ENCODE data around the gene ATXN7L2. TPM values are rescaled to one million over a fixed set of nuclear protein-coding genes. Genes with fewer than 3 reads are reported as not detected.

ATXN7L2 gene
- total and polyA plus RNA-seq, 2 of the 8 experiments (the other 6 are each of a cell fraction or from before 2014, with no cell fraction given) = 8.1 to 9.3 TPM

- H3K4me1 ChIP-seq (replicated peaks in 1 of 4; ENCODE audit: control insufficient read depth in 3 of 4, insufficient read depth in 4 of 4, low read length in 3 of 4) = peaks cover 0 to 11% (median 5%) of the 10 kb centered on the region in 4 experiments; a peak in 5 of 7 replicates
- POLR2A ChIA-PET (ENCODE audit: partially characterized antibody) = interaction anchor here (0.8 to 4.1 kb wide), 8 partner anchors 8 to 33 kb away, joined by 3 to 20 read pairs (median 6); partner anchors contain the start of genes AMIGO1 and ATXN7L2
These were observed 16.2 kb downstream of the ATXN7L2 start for GRCh38 chr1:109499661-109500536.

More at GRCh38 chr1:109499661-109500536, 16.2 kb downstream of the ATXN7L2 start:
- Histone ChIP-seq H3K79me1 (ENCODE audit: low read depth, low read length) (no peaks in the 10 kb centered on the region), H2BK15ac (ENCODE audit: low read length) (no peak overlapping the region), H3K4ac (replicated peaks; ENCODE audit: insufficient read length, low read depth, low read length) (no peak overlapping the region), H4K20me1 (replicated peaks in 1 of 2; ENCODE audit: control insufficient read depth in 1 of 2, insufficient read depth in 2 of 2, low read length in 2 of 2) (peaks cover 0 to 2% of the 10 kb centered on the region in 2 experiments), H2BK12ac (ENCODE audit: low read depth, low read length) (no peak overlapping the region; the same call in 1 of the 2 replicates), H3K4me3 (ENCODE audit: extremely low read depth in 1 of 4, insufficient read depth in 2 of 4, low read depth in 3 of 4, low read length in 4 of 4) (no peak overlapping the region), H2BK20ac (ENCODE audit: low read length) (no peak overlapping the region), H3K9me3 (ENCODE audit: insufficient read depth in 2 of 2, low read depth in 1 of 2, low read length in 1 of 2) (no peaks in the 10 kb centered on the region), H4K8ac (ENCODE audit: extremely low read depth, insufficient read depth, low read length) (no peak overlapping the region), H3K27ac (ENCODE audit: low read depth, low read length) (no peak overlapping the region), H3K56ac (replicated peaks; ENCODE audit: insufficient read length, low read depth, low read length) (no peak overlapping the region), H2AFZ (ENCODE audit: low read length) (no peak overlapping the region), H3K23ac (ENCODE audit: insufficient read length) (no peak overlapping the region), H3K36me3 (ENCODE audit: control insufficient read depth in 2 of 4, insufficient read depth in 4 of 4, low read length in 3 of 4) (peaks cover 0 to 2% (median 0%) of the 10 kb centered on the region in 4 experiments; a peak in 2 of 8 replicates), H4K91ac (replicated peaks; ENCODE audit: insufficient read length, low read length) (no peak overlapping the region), H4K5ac (ENCODE audit: insufficient read length, low read depth, low read length) (no peak overlapping the region), H2BK120ac (replicated peaks; ENCODE audit: low read depth, low read length) (no peak overlapping the region), H3K27me3 (replicated peaks in 1 of 4; ENCODE audit: control insufficient read depth in 3 of 4, extremely low read depth in 1 of 4, insufficient read depth in 3 of 4, low read length in 3 of 4) (no peaks in the 10 kb centered on the region), H2BK5ac (ENCODE audit: low read depth, low read length) (no peak overlapping the region), H3K4me2 (ENCODE audit: insufficient read depth in 1 of 2, low read depth in 2 of 2, low read length in 2 of 2) (no peak overlapping the region), H3K23me2 (ENCODE audit: low read depth, low read length) (no peaks in the 10 kb centered on the region), H3K18ac (ENCODE audit: extremely low read depth, low read length) (no peak overlapping the region), H3K14ac (ENCODE audit: insufficient read length) (no peak overlapping the region), H3K9ac (replicated peaks in 1 of 4; ENCODE audit: extremely low read depth in 1 of 4, low read depth in 3 of 4, low read length in 3 of 4) (no peak overlapping the region), H3K79me2 (ENCODE audit: control insufficient read depth in 1 of 2, insufficient read depth in 2 of 2, low read length in 2 of 2) (no peaks in the 10 kb centered on the region), H2AK5ac (ENCODE audit: low read depth, low read length) (no peak overlapping the region)
- 71% methylated on average over 4 of the region's 4 CpGs; no CpG with 5 or more reads in 1 of the 2 experiments for WGBS, 2 experiments (ENCODE audit: extremely low coverage in 1 of 2, insufficient coverage in 1 of 2, insufficient read length in 1 of 2, insufficient replicate concordance in 2 of 2, low coverage in 1 of 2, low lambda C conversion rate in 2 of 2, missing lambda C conversion rate in 1 of 2)
- DNase-seq (ENCODE audit: low read depth in 1 of 2, low spot score in 2 of 2) (peak in 1 of 2 experiments; percentile 90), FAIRE-seq (no peak)
- peak; percentile 58 to 67 for TF ChIP-seq RAD21 (IDR thresholded peaks at IDR 0.05 in 1 of 2, conservative IDR thresholded peaks at IDR 0.05 in 1 of 2; ENCODE audit: low read depth in 2 of 2, low read length in 2 of 2)
- TF ChIP-seq, protein P1, sequence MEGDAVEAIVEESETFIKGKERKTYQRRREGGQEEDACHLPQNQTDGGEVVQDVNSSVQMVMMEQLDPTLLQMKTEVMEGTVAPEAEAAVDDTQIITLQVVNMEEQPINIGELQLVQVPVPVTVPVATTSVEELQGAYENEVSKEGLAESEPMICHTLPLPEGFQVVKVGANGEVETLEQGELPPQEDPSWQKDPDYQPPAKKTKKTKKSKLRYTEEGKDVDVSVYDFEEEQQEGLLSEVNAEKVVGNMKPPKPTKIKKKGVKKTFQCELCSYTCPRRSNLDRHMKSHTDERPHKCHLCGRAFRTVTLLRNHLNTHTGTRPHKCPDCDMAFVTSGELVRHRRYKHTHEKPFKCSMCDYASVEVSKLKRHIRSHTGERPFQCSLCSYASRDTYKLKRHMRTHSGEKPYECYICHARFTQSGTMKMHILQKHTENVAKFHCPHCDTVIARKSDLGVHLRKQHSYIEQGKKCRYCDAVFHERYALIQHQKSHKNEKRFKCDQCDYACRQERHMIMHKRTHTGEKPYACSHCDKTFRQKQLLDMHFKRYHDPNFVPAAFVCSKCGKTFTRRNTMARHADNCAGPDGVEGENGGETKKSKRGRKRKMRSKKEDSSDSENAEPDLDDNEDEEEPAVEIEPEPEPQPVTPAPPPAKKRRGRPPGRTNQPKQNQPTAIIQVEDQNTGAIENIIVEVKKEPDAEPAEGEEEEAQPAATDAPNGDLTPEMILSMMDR (IDR thresholded peaks at IDR 0.05; ENCODE audit: control extremely low read depth in 1 of 3, insufficient read depth in 1 of 3, low read depth in 1 of 3, low read length in 3 of 3) = peak; percentile 82 to 87 (median 85)
- TF ChIP-seq BCL11A (IDR thresholded peaks at IDR 0.05; ENCODE audit: low read depth in 2 of 2, low read length in 2 of 2) = no peak
- no peak for TF ChIP-seq SIRT6 (IDR thresholded peaks at IDR 0.05; ENCODE audit: low read length)
- TF ChIP-seq, protein P2, sequence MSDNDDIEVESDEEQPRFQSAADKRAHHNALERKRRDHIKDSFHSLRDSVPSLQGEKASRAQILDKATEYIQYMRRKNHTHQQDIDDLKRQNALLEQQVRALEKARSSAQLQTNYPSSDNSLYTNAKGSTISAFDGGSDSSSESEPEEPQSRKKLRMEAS (IDR thresholded peaks at IDR 0.05) = no peak
- TF ChIP-seq POU5F1 (IDR thresholded peaks at IDR 0.05; ENCODE audit: low read depth, low read length) = no peak
- TF ChIP-seq TEAD4 (IDR thresholded peaks at IDR 0.05; ENCODE audit: low read depth, low read length) = no peak
- CTCF ChIA-PET (ENCODE audit: partially characterized antibody) = interaction anchor here (0.6 to 43.7 kb wide), 20 partner anchors 4 to 439 kb away, joined by 3 to 1755 read pairs (median 4); partner anchors contain the start of genes AMIGO1, ATXN7L2, CYB561D1 and GPR61
